Mesenchymal stem cell (in vitro differentiated cells and primary cell): ENCODE results near the gene PARK7.
A peak's percentile ranks its signal among the peaks of the same experiment; 100 is the strongest.

Experiments
- DNase-seq: peaks from one replicate; pipeline ENCODE4 v3.0.0-alpha.2; 2013
- H2AFZ ChIP-seq: one replicate; pipeline ENCODE4 v1.6.1; 2013; ENCODE audit warnings: low read depth, mild to moderate bottlenecking, control low read depth, inconsistent platforms, low read length, moderate library complexity
- H2AK5ac ChIP-seq: 2 replicates; pipeline ENCODE4 v1.6.1; 2013; ENCODE audit warnings: low read length, moderate library complexity, mild to moderate bottlenecking, inconsistent platforms; ENCODE audit not compliant: severe bottlenecking
- H2BK120ac ChIP-seq: one replicate; pipeline ENCODE4 v1.6.1; 2013; ENCODE audit warnings: low read depth, mild to moderate bottlenecking, inconsistent platforms, low read length, moderate library complexity
- H2BK12ac ChIP-seq, 2 experiments: one replicate each; pipeline ENCODE4 v1.6.1; 2013; ENCODE audit warnings: inconsistent platforms in 2 of 2, low read length in 2 of 2, mild to moderate bottlenecking in 2 of 2, moderate library complexity in 2 of 2, control low read depth in 1 of 2
- H2BK15ac ChIP-seq: one replicate; pipeline ENCODE4 v1.6.1; 2013; ENCODE audit warnings: mild to moderate bottlenecking, low read depth, inconsistent platforms; ENCODE audit not compliant: poor library complexity, severe bottlenecking
- H2BK5ac ChIP-seq: 2 replicates; pipeline ENCODE4 v1.6.1; 2013; ENCODE audit warnings: low read depth, mild to moderate bottlenecking, low read length, control low read depth, inconsistent platforms; ENCODE audit not compliant: poor library complexity, severe bottlenecking
- H3K14ac ChIP-seq, 2 experiments: one replicate each; pipeline ENCODE4 v1.6.1; 2013; ENCODE audit warnings: inconsistent platforms in 2 of 2, low read length in 2 of 2, control low read depth in 1 of 2, mild to moderate bottlenecking in 1 of 2, moderate library complexity in 1 of 2
- H3K18ac ChIP-seq, 2 experiments: one replicate each; pipeline ENCODE4 v1.6.1; 2013; ENCODE audit warnings: inconsistent platforms in 2 of 2, low read length in 2 of 2, control low read depth in 1 of 2, low read depth in 1 of 2, mild to moderate bottlenecking in 1 of 2
- H3K23ac ChIP-seq, 2 experiments: one replicate each; pipeline ENCODE4 v1.6.1; 2013; ENCODE audit warnings: inconsistent platforms in 2 of 2, low read length in 2 of 2, mild to moderate bottlenecking in 2 of 2, moderate library complexity in 2 of 2, control low read depth in 1 of 2
- H3K27ac ChIP-seq: 2 replicates; pipeline ENCODE4 v1.5.1; 2013; ENCODE audit warnings: mild to moderate bottlenecking, moderate library complexity, low read length, control low read depth, inconsistent platforms; ENCODE audit not compliant: poor library complexity, severe bottlenecking
- H3K27me3 ChIP-seq, 2 experiments: 2 replicates each; pipeline versions ENCODE4 v1.6.1 to v1.7.0; 2013; ENCODE audit warnings: low read length in 2 of 2, mild to moderate bottlenecking in 2 of 2, moderate library complexity in 2 of 2, control low read depth in 1 of 2, inconsistent platforms in 1 of 2; ENCODE audit not compliant: control insufficient read depth in 1 of 2, insufficient read depth in 1 of 2
- H3K36me3 ChIP-seq, 2 experiments: 2 replicates each; pipeline versions ENCODE4 v1.6.1 to v1.7.0; 2013; ENCODE audit warnings: low read length in 2 of 2, control low read depth in 1 of 2, inconsistent platforms in 1 of 2, low read depth in 1 of 2, mild to moderate bottlenecking in 1 of 2; ENCODE audit not compliant: insufficient read depth in 2 of 2, control insufficient read depth in 1 of 2
- H3K4ac ChIP-seq, 2 experiments: one replicate each; pipeline ENCODE4 v1.6.1; 2013; ENCODE audit warnings: inconsistent platforms in 2 of 2, low read length in 2 of 2, mild to moderate bottlenecking in 2 of 2, moderate library complexity in 2 of 2, control low read depth in 1 of 2, low read depth in 1 of 2
- H3K4me1 ChIP-seq: 2 replicates; pipeline ENCODE4 v1.6.1; 2013; ENCODE audit warnings: low read depth, low read length, control low read depth; ENCODE audit not compliant: control insufficient read depth, insufficient read depth
- H3K4me2 ChIP-seq: 2 replicates; pipeline ENCODE4 v1.6.1; 2013; ENCODE audit warnings: low read length, mild to moderate bottlenecking, inconsistent platforms; ENCODE audit not compliant: poor library complexity, severe bottlenecking
- H3K4me3 ChIP-seq, 2 experiments: 2 replicates each; pipeline versions ENCODE4 v1.5.1 to v1.7.0; 2013; ENCODE audit warnings: low read length in 2 of 2, mild to moderate bottlenecking in 2 of 2, control low read depth in 1 of 2, low read depth in 1 of 2; ENCODE audit not compliant: insufficient read depth in 1 of 2
- H3K79me1 ChIP-seq: replicated peaks from 2 replicates; pipeline ENCODE4 v1.6.1; 2013; ENCODE audit warnings: mild to moderate bottlenecking, control low read depth, low read length, inconsistent platforms; ENCODE audit not compliant: poor library complexity, severe bottlenecking
- H3K9ac ChIP-seq: 2 replicates; pipeline ENCODE4 v1.7.0; 2013; ENCODE audit warnings: mild to moderate bottlenecking, low read length, moderate library complexity
- H3K9me3 ChIP-seq: 2 replicates; pipeline ENCODE4 v1.7.0; 2013; ENCODE audit warnings: mild to moderate bottlenecking, low read length; ENCODE audit not compliant: control insufficient read depth
- H4K8ac ChIP-seq: one replicate; pipeline ENCODE4 v1.6.1; 2013; ENCODE audit warnings: inconsistent platforms, mild to moderate bottlenecking, low read length, moderate library complexity
- H4K91ac ChIP-seq: one replicate; pipeline ENCODE4 v1.6.1; 2013; ENCODE audit warnings: mild to moderate bottlenecking, low read length, inconsistent platforms
- WGBS: methylation state at CpG from one replicate; pipeline ENCODE4 v1.1.7; 2013; ENCODE audit warnings: mixed read lengths; 5-methylcytosine and 5-hydroxymethylcytosine counted together

Gene PARK7

GRCh38 chr1:8004113-8004802, 42.7 kb downstream of the PARK7 start:
- H3K4me2 ChIP-seq, result peak overlapping the region; percentile 63
- peaks cover 16% of the 10 kb centered on the region for H3K4me1 ChIP-seq
- H2BK5ac ChIP-seq, result no peak overlapping the region
- H3K36me3 ChIP-seq, result peaks cover 6% of the 10 kb centered on the region in 2 experiments
- no peak for DNase-seq
- H3K23ac ChIP-seq, result peak overlapping the region in 1 of 2 experiments; percentile 93
- H3K14ac ChIP-seq, result peak overlapping the region in 1 of 2 experiments; percentile 95
- 62% methylated on average over 16 of the region's 18 CpGs for WGBS
- peak overlapping the region; percentile 79 to 92 for H3K4ac ChIP-seq
- peak overlapping the region; percentile 71 for H2AK5ac ChIP-seq
- H4K8ac ChIP-seq, result peak overlapping the region; percentile 93
- H2AFZ ChIP-seq, result no peak overlapping the region
- H3K9ac ChIP-seq, result peak overlapping the region; percentile 85
- peak overlapping the region; percentile 44 for H2BK15ac ChIP-seq
- peak overlapping the region; percentile 92 to 97 for H3K18ac ChIP-seq
- H3K27ac ChIP-seq, result peak overlapping the region; percentile 70
- H3K4me3 ChIP-seq, result peak overlapping the region in 1 of 2 experiments; percentile 6
- H4K91ac ChIP-seq, result peak overlapping the region; percentile 90
- H3K79me1 ChIP-seq, result peaks cover 3% of the 10 kb centered on the region
- H3K9me3 ChIP-seq, result no peaks in the 10 kb centered on the region
- no peaks in the 10 kb centered on the region for H3K27me3 ChIP-seq
- H2BK12ac ChIP-seq, result peak overlapping the region; percentile 88 to 99
- H2BK120ac ChIP-seq, result peak overlapping the region; percentile 50

GRCh38 chr1:8004803-8005573, 43.5 kb downstream of the PARK7 start:
- Histone ChIP-seq H2BK12ac (peak overlapping the region; percentile 68 to 88), H3K36me3 (peaks cover 12 to 13% of the 10 kb centered on the region in 2 experiments), H3K23ac (peak overlapping the region in 1 of 2 experiments; percentile 93), H2BK120ac (peak overlapping the region; percentile 61), H3K27ac (peak overlapping the region; percentile 70), H3K27me3 (no peaks in the 10 kb centered on the region), H3K4me2 (peak overlapping the region; percentile 63), H3K9ac (peak overlapping the region; percentile 85), H3K4ac (peak overlapping the region; percentile 47 to 89), H3K4me3 (peak overlapping the region in 1 of 2 experiments; percentile 55), H3K4me1 (peaks cover 16% of the 10 kb centered on the region), H4K91ac (peak overlapping the region; percentile 90), H2BK15ac (no peak overlapping the region), H4K8ac (peak overlapping the region; percentile 55), H2AK5ac (no peak overlapping the region), H3K18ac (peak overlapping the region; percentile 92 to 94), H2AFZ (no peak overlapping the region), H3K9me3 (no peaks in the 10 kb centered on the region), H3K14ac (no peak overlapping the region), H3K79me1 (peaks cover 4% of the 10 kb centered on the region), H2BK5ac (no peak overlapping the region)
- WGBS, result 1% methylated on average over 15 of the region's 17 CpGs
- DNase-seq, result peak; percentile 97

DNA sequence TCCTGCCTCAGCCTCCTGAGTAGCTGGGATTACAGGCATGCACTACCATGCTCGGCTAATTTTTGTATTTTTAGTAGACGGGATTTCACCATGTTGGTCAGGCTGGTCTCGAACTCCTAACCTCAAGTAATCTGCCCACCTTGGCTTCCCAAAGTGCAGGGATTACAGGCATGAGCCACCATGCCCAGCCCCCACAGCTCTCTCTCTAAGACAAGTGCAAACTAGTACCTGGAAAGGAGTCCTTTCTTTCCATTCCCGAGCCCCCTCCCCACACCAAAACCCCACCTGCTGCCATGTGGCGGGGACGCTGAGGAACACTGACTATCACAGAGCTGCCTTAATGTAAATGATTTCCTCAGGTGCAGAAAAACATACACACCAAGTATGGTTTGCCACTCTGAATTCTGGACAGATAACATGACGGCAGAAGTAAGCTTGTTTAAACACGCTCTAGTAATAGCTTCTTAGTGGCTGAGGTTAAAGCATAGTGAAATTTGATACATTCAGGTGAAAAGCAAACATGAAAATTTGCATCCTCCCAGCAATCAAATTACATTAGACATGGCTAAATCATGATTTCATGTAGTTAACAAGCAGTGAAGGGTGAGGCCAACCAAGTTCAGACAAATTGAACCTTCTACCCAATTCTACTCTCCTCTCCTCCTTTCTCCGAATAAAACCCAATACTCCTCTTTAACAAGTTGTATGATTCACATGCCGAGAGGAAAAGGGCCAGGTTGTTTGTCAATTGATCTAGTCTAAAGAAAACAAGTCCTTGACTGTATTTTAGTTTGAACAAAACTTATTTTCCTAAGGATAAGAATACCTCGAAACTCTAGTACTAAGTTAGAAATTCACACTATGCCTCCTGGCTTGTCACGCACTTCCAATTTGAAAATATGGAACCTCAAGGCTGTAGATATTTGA, 44.8 kb downstream of the PARK7 start:
- 96% methylated on average over 7 of the region's 12 CpGs for WGBS

More for the DNA sequence above, 44.8 kb downstream of the PARK7 start:
- no peak overlapping the region for H2BK120ac ChIP-seq
- H2AK5ac ChIP-seq, result no peak overlapping the region
- no peak overlapping the region for H3K4me3 ChIP-seq
- no peak overlapping the region for H3K4me2 ChIP-seq
- no peaks in the 10 kb centered on the region for H3K27me3 ChIP-seq
- peak overlapping the region; percentile 37 to 72 for H2BK12ac ChIP-seq
- peak overlapping the region; percentile 10 for H4K8ac ChIP-seq
- H3K23ac ChIP-seq, result no peak overlapping the region
- no peak overlapping the region for H2BK5ac ChIP-seq
- H3K9ac ChIP-seq, result peak overlapping the region; percentile 85
- H3K27ac ChIP-seq, result no peak overlapping the region
- H3K18ac ChIP-seq, result peak overlapping the region in 1 of 2 experiments; percentile 38
- DNase-seq, result peak; percentile 29
- peaks cover 17% of the 10 kb centered on the region for H3K79me1 ChIP-seq
- H4K91ac ChIP-seq, result no peak overlapping the region
- H3K4ac ChIP-seq, result no peak overlapping the region
- no peak overlapping the region for H2BK15ac ChIP-seq
- peaks cover 16% of the 10 kb centered on the region for H3K4me1 ChIP-seq
- no peak overlapping the region for H3K14ac ChIP-seq
- no peaks in the 10 kb centered on the region for H3K9me3 ChIP-seq
- H3K36me3 ChIP-seq, result peaks cover 21 to 25% of the 10 kb centered on the region in 2 experiments
- H2AFZ ChIP-seq, result no peak overlapping the region
